ENCODE results near the gene C2orf74.

The C2orf74 gene

GRCh38 chr2:61214171-61214570, 52.2 kb downstream of the C2orf74 start:
- no peak for DNase-seq (ENCODE audit: low read depth in 3 of 3, low spot score in 1 of 3)

Data from stimulated activated CD4-positive, alpha-beta T cell treated with anti-CD3 and anti-CD28 coated beads, TNF-alpha, amount 100 ng/mL, for 1 hour (primary cell).